ENCODE results near the gene SCRT2. TPM values are rescaled to one million over a fixed set of nuclear protein-coding genes. Genes with fewer than 3 reads are reported as not detected.
A peak's percentile ranks its signal among the peaks of the same experiment; 100 is the strongest.

The SCRT2 gene
- total RNA-seq, 1 donor from 2014 or later, result not detected

DNA sequence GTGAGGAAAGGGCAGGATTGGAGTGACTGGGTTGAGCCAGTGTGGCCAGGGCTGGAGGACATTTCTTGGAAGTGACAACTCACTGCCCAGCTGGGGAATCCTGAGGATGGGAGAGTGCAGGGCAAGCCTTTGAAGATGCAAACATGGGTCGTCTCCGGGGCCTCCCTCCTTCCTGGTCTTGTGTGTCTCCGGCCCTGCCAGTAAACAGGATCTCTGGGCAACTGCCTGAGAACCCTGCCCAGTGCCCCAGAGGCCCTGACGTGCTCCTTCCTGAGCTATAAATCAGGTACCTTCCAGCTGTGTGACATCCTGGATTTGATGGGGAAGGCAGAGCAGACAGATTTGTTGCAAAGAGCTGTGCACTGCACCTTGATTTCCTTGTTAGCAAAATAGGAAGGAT lies 52.6 kb downstream of the SCRT2 start:
- H3K27ac Mint-ChIP-seq, result no peak overlapping the region
- peaks cover 20% of the 10 kb centered on the region for H3K27me3 Mint-ChIP-seq (ENCODE audit: low read depth)
- H3K36me3 Mint-ChIP-seq, result no peaks in the 10 kb centered on the region
- peaks cover 16% of the 10 kb centered on the region for H3K4me1 Mint-ChIP-seq
- peaks cover 3% of the 10 kb centered on the region for H3K9me3 Mint-ChIP-seq
- no peak for DNase-seq (ENCODE audit: low spot score in 2 of 2, unreplicated experiment in 2 of 2)
- H3K4me3 Mint-ChIP-seq, result no peak overlapping the region
- TF ChIP-seq, protein P1, sequence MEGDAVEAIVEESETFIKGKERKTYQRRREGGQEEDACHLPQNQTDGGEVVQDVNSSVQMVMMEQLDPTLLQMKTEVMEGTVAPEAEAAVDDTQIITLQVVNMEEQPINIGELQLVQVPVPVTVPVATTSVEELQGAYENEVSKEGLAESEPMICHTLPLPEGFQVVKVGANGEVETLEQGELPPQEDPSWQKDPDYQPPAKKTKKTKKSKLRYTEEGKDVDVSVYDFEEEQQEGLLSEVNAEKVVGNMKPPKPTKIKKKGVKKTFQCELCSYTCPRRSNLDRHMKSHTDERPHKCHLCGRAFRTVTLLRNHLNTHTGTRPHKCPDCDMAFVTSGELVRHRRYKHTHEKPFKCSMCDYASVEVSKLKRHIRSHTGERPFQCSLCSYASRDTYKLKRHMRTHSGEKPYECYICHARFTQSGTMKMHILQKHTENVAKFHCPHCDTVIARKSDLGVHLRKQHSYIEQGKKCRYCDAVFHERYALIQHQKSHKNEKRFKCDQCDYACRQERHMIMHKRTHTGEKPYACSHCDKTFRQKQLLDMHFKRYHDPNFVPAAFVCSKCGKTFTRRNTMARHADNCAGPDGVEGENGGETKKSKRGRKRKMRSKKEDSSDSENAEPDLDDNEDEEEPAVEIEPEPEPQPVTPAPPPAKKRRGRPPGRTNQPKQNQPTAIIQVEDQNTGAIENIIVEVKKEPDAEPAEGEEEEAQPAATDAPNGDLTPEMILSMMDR (IDR thresholded peaks at IDR 0.05; ENCODE audit: unreplicated experiment), result no peak

DNA sequence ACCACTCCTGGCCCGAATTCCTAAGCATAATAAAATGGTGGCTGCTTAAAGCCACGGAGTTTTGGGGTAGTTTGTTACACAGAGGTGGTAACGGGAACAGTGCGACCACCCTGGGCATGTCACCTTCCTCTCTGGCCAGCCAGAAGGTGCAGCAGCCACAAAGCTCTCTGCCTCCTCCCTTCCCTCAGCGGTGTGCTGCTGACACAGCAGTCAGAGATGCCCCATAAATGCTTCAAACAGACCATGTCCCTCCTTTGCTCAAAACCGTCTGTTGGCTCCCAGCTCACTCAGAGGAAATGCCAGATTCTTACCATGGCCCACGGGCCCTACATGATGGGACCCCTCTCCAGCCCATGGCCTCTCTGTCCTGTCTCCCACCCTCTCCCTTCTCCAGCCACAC lies 53.4 kb downstream of the SCRT2 start:
- no peak for DNase-seq (ENCODE audit: low spot score in 2 of 2, unreplicated experiment in 2 of 2)
- Mint-ChIP-seq H3K9me3 (peaks cover 11% of the 10 kb centered on the region), H3K36me3 (peaks cover 2% of the 10 kb centered on the region), H3K27ac (no peak overlapping the region), H3K4me1 (peaks cover 16% of the 10 kb centered on the region), H3K27me3 (ENCODE audit: low read depth) (peaks cover 20% of the 10 kb centered on the region), H3K4me3 (no peak overlapping the region)
- TF ChIP-seq, protein P1 (IDR thresholded peaks at IDR 0.05; ENCODE audit: unreplicated experiment), result no peak

DNA sequence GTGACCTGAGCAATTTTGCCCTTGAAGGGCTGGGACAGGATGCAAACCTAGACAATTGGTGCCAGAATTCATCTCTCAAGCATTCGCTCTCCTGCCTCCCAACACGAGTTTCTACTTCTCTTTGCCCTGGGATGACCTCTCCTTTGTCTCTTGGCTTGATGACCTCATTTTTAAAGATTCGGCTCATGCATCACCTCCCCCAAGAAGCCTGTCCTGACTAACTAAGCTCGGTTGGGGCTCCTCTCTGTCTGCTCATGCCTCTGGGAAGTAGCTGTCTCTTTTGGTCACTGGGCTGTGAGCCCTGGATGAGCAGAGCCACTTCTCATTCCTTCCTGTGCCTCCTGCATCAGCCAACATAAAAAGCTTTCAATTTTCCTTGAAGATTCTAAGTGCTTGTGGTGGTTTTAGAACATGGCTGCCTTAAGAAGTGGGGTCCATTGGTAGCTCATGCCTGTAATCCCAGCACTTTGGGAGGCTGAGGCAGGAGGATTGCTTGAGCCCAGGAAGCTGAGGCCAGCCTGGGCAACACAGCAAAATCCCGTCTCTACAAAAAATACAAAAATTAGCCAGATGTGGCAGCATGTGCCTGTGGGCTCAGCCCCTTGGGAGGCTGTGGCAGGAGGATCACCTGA lies 54.4 kb downstream of the SCRT2 start:
- H3K27ac Mint-ChIP-seq, result no peak overlapping the region
- H3K4me1 Mint-ChIP-seq, result peaks cover 16% of the 10 kb centered on the region
- H3K9me3 Mint-ChIP-seq, result peaks cover 11% of the 10 kb centered on the region
- no peak overlapping the region for H3K4me3 Mint-ChIP-seq
- no peak for DNase-seq (ENCODE audit: low spot score in 2 of 2, unreplicated experiment in 2 of 2)
- H3K36me3 Mint-ChIP-seq, result peaks cover 2% of the 10 kb centered on the region
- peaks cover 16% of the 10 kb centered on the region for H3K27me3 Mint-ChIP-seq (ENCODE audit: low read depth)
- TF ChIP-seq, protein P1 (IDR thresholded peaks at IDR 0.05; ENCODE audit: unreplicated experiment), result no peak

DNA sequence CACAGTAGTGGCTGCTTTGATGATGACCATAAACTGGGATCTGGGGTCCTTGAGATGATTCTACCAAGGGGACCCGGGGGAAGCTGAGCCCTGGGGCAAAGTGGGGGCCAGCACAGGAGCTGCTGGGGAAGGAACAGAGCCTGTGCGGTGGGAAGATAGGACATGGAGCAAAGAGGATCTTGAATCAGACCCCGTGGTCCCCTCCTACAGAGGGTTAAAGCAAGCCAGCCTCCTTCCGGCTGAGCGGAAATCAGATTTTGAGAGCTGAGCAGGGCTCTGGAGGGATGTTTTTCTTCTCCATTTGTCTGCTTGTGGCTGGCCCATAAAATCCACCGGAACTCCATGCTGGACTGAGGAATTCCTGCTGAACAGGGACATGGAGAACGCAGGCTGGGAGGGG lies 55.4 kb downstream of the SCRT2 start:
- peaks cover 7% of the 10 kb centered on the region for H3K27me3 Mint-ChIP-seq (ENCODE audit: low read depth)
- no peak overlapping the region for H3K4me3 Mint-ChIP-seq
- peaks cover 11% of the 10 kb centered on the region for H3K9me3 Mint-ChIP-seq
- no peak for DNase-seq (ENCODE audit: low spot score in 2 of 2, unreplicated experiment in 2 of 2)
- H3K36me3 Mint-ChIP-seq, result peaks cover 2% of the 10 kb centered on the region
- TF ChIP-seq, protein P1 (IDR thresholded peaks at IDR 0.05; ENCODE audit: unreplicated experiment), result no peak
- H3K4me1 Mint-ChIP-seq, result peaks cover 16% of the 10 kb centered on the region
- peak overlapping the region; percentile 80 for H3K27ac Mint-ChIP-seq

DNA sequence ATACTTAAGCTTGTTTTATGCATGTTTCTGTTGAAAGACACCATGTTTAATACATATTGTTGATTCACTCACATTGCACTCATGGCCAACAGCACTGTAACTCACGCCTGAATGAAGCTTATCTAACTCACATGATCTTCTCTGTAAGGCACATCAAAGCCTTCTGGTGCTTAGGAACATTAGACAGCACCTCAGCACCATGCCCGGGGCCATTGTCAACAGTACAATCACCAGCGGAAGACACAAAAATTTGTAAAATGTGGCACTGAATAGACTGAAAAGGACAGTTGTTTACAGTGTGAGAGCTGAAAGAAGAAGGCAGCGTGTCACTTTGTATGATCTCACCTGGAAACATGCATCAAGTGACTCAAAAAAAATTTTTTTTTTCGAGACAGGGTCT lies 56.6 kb downstream of the SCRT2 start:
- TF ChIP-seq, protein P1 (IDR thresholded peaks at IDR 0.05; ENCODE audit: unreplicated experiment), result no peak
- Mint-ChIP-seq H3K9me3 (peaks cover 11% of the 10 kb centered on the region), H3K4me3 (no peak overlapping the region), H3K36me3 (peaks cover 2% of the 10 kb centered on the region), H3K27ac (no peak overlapping the region), H3K4me1 (peaks cover 16% of the 10 kb centered on the region), H3K27me3 (ENCODE audit: low read depth) (peaks cover 3% of the 10 kb centered on the region)
- no peak for DNase-seq (ENCODE audit: low spot score in 2 of 2, unreplicated experiment in 2 of 2)

Measured in mesothelial cell of epicardium (in vitro differentiated cells).